ENCODE data around the gene COL8A2. TPM values are rescaled to one million over a fixed set of nuclear protein-coding genes. Genes with fewer than 3 reads are reported as not detected.

The COL8A2 gene
- total RNA-seq, 1 experiment from 2014 or later = 0.24 TPM

GRCh38 chr1:36085686-36086526 lies 39.1 kb downstream of the COL8A2 start:
- Histone ChIP-seq H3K9me3 (ENCODE audit: low read depth, low read length, poor library complexity, severe bottlenecking) (no peaks in the 10 kb centered on the region), H3K36me3 (ENCODE audit: insufficient read depth, low read length, poor library complexity, severe bottlenecking) (peaks cover 9% of the 10 kb centered on the region), H3K4me3 (ENCODE audit: low read depth, low read length, poor library complexity, severe bottlenecking) (no peak overlapping the region), H3K4me1 (ENCODE audit: insufficient read depth, low read length, poor library complexity, severe bottlenecking) (no peaks in the 10 kb centered on the region), H3K27me3 (replicated peaks; ENCODE audit: insufficient read depth, low read depth, low read length, poor library complexity) (no peaks in the 10 kb centered on the region), H3K27ac (ENCODE audit: low read depth, low read length, poor library complexity, severe bottlenecking) (no peak overlapping the region)
- no peak for DNase-seq (ENCODE audit: low spot score)
- CTCF ChIA-PET = no interaction called here
- BruUV-seq (replicated peaks) = no TSS peak
- intact Hi-C loops (cut with micrococcal nuclease; ENCODE audit: unreplicated experiment) = no loop called here
- POLR2A ChIA-PET (ENCODE audit: low non-redundant PET) = interaction anchor here (0.5 kb wide), 1 partner anchor 18 kb away, joined by 4 read pairs; no protein-coding TSS in a partner anchor
- TF ChIP-seq EZH2 (IDR thresholded peaks at IDR 0.05; ENCODE audit: borderline replicate concordance, low read depth, low read length, poor library complexity, severe bottlenecking) = no peak
- no peak for TF ChIP-seq CTCF (conservative IDR thresholded peaks at IDR 0.05; ENCODE audit: low read depth, low read length)

- intact Hi-C loops (cut with micrococcal nuclease; ENCODE audit: unreplicated experiment) = no loop called here
- CTCF ChIA-PET = no interaction called here
Measured at GRCh38 chr1:36085126-36085525, 39.9 kb downstream of the COL8A2 start.

GRCh38 chr1:36084497-36085115 lies 40.4 kb downstream of the COL8A2 start:
- intact Hi-C loops (cut with micrococcal nuclease; ENCODE audit: unreplicated experiment) = no loop called here

More at GRCh38 chr1:36085126-36085525, 39.9 kb downstream of the COL8A2 start:
- no peak for DNase-seq (ENCODE audit: low spot score)
- Histone ChIP-seq H3K9me3 (ENCODE audit: low read depth, low read length, poor library complexity, severe bottlenecking) (no peaks in the 10 kb centered on the region), H3K27ac (ENCODE audit: low read depth, low read length, poor library complexity, severe bottlenecking) (no peak overlapping the region), H3K4me1 (ENCODE audit: insufficient read depth, low read length, poor library complexity, severe bottlenecking) (no peaks in the 10 kb centered on the region), H3K36me3 (ENCODE audit: insufficient read depth, low read length, poor library complexity, severe bottlenecking) (peaks cover 2% of the 10 kb centered on the region), H3K27me3 (replicated peaks; ENCODE audit: insufficient read depth, low read depth, low read length, poor library complexity) (no peaks in the 10 kb centered on the region), H3K4me3 (ENCODE audit: low read depth, low read length, poor library complexity, severe bottlenecking) (no peak overlapping the region)
- BruUV-seq (replicated peaks) = no TSS peak
- POLR2A ChIA-PET (ENCODE audit: low non-redundant PET) = no interaction called here
- no peak for TF ChIP-seq EZH2 (IDR thresholded peaks at IDR 0.05; ENCODE audit: borderline replicate concordance, low read depth, low read length, poor library complexity, severe bottlenecking)

More at GRCh38 chr1:36084497-36085115, 40.4 kb downstream of the COL8A2 start:
- CTCF ChIA-PET = no interaction called here
- POLR2A ChIA-PET (ENCODE audit: low non-redundant PET) = no interaction called here
- Histone ChIP-seq H3K4me3 (ENCODE audit: low read depth, low read length, poor library complexity, severe bottlenecking) (peak overlapping the region; percentile 57), H3K27ac (ENCODE audit: low read depth, low read length, poor library complexity, severe bottlenecking) (peak overlapping the region; percentile 64), H3K36me3 (ENCODE audit: insufficient read depth, low read length, poor library complexity, severe bottlenecking) (no peaks in the 10 kb centered on the region), H3K9me3 (ENCODE audit: low read depth, low read length, poor library complexity, severe bottlenecking) (no peaks in the 10 kb centered on the region), H3K27me3 (replicated peaks; ENCODE audit: insufficient read depth, low read depth, low read length, poor library complexity) (no peaks in the 10 kb centered on the region), H3K4me1 (ENCODE audit: insufficient read depth, low read length, poor library complexity, severe bottlenecking) (no peaks in the 10 kb centered on the region)
- BruUV-seq (replicated peaks) = no TSS peak
- no peak for DNase-seq (ENCODE audit: low spot score)
- TF ChIP-seq EZH2 (IDR thresholded peaks at IDR 0.05; ENCODE audit: borderline replicate concordance, low read depth, low read length, poor library complexity, severe bottlenecking) = no peak
- TF ChIP-seq CTCF (conservative IDR thresholded peaks at IDR 0.05; ENCODE audit: low read depth, low read length) = no peak

Measured in A673 (cell line).